HepG2 (cell line): ENCODE data around the gene INPP5E. TPM values are rescaled to one million over a fixed set of nuclear protein-coding genes. Genes with fewer than 3 reads are reported as not detected.

Experiments used
- CAMTA2 ChIP-seq: sonication (generic); formaldehyde crosslinking; IDR thresholded peaks from 2 replicates; pipeline ENCODE4 v1.4.0; 2020; ENCODE audit warnings: mild to moderate bottlenecking, missing genetic modification reagents, borderline replicate concordance
- HDAC2 ChIP-seq: sonication (generic); formaldehyde crosslinking; IDR thresholded peaks from 2 replicates; pipeline ENCODE4 v1.4.0; 2020; ENCODE audit warnings: missing genetic modification reagents
- KLF13 ChIP-seq: sonication (generic); formaldehyde crosslinking; IDR thresholded peaks from 2 replicates; pipeline ENCODE4 v1.4.0; 2020; ENCODE audit warnings: mild to moderate bottlenecking, missing genetic modification reagents
- MBD4 ChIP-seq: IDR thresholded peaks from 2 replicates; pipeline ENCODE4 v1.6.1; 2012; ENCODE audit warnings: low read length, inconsistent platforms, borderline replicate concordance
- NFYB ChIP-seq: sonication (generic); formaldehyde crosslinking; IDR thresholded peaks from 2 replicates; pipeline ENCODE4 v1.4.0; 2020; ENCODE audit warnings: missing genetic modification reagents
- PHF8 ChIP-seq: sonication (generic); formaldehyde crosslinking; IDR thresholded peaks from 2 replicates; pipeline ENCODE4 v1.5.0; 2020; ENCODE audit warnings: missing genetic modification reagents
- RFX3 ChIP-seq: IDR thresholded peaks from 2 replicates; pipeline ENCODE4 v1.6.1; 2016; ENCODE audit warnings: missing biosample characterization, missing genetic modification reagents
- TCF7 ChIP-seq: sonication (generic); IDR thresholded peaks from 2 replicates; pipeline ENCODE4 v1.6.1; 2016; ENCODE audit warnings: antibody characterized with exemption, low read depth
- ZBTB40 ChIP-seq, 2 experiments: fragments of 450-650 bp in 1 of 2; sonication (generic) in 1 of 2; formaldehyde crosslinking in 1 of 2; IDR thresholded peaks; 2 replicates each; pipeline versions ENCODE4 v1.6.1 to v1.8.0; 2016 to 2022; ENCODE audit warnings: antibody characterized with exemption in 1 of 2, mild to moderate bottlenecking in 1 of 2, missing genetic modification reagents in 1 of 2
- ZFP41 ChIP-seq: sonication (generic); formaldehyde crosslinking; IDR thresholded peaks from 2 replicates; pipeline ENCODE4 v1.4.0; 2020; ENCODE audit warnings: mild to moderate bottlenecking, missing genetic modification reagents, borderline replicate concordance
- ZNF282 ChIP-seq: fragments of 450-650 bp; IDR thresholded peaks from 2 replicates; pipeline ENCODE4 v1.6.1; 2018; ENCODE audit not compliant: partially characterized antibody
- ZNF644 ChIP-seq: IDR thresholded peaks from 2 replicates; pipeline ENCODE4 v1.6.1; 2016; ENCODE audit warnings: low read depth
- ZNF709 ChIP-seq: sonication (generic); formaldehyde crosslinking; IDR thresholded peaks from 2 replicates; pipeline ENCODE4 v1.5.0; 2020; ENCODE audit warnings: mild to moderate bottlenecking, missing genetic modification reagents
- polyA plus RNA-seq, 8 experiments: library from polyadenylated mRNA; depleted of rRNA in 3 of 8; stranded (reverse) in 7 of 8; unstranded in 1 of 8; fragments of >200 nt; fragmentation: Illumina TruSeq in 4 of 8; extraction: Trizol in 4 of 8; gene quantifications; 2 replicates each; pipeline versions ENCODE4 v1.2.1 to v1.2.3, GENCODE V29; 2011 to 2016; ENCODE audit warnings: low read depth in 4 of 8, missing spikeins in 1 of 8, mixed read lengths in 1 of 8; ENCODE audit not compliant: insufficient read depth in 1 of 8
- total RNA-seq, 5 experiments: library from RNA; depleted of rRNA; stranded (reverse); fragments of >200 nt; fragmentation: Illumina TruSeq; extraction: Trizol; gene quantifications; 2 replicates each; pipeline ENCODE4 v1.2.3, GENCODE V29; 2016; ENCODE audit warnings: low read depth in 1 of 5
- TF ChIP-seq, protein P1 (sequence below): sonication (generic); formaldehyde crosslinking; IDR thresholded peaks from 2 replicates; pipeline ENCODE4 v1.9.0; 2021; ENCODE audit warnings: missing genetic modification reagents, mild to moderate bottlenecking, borderline replicate concordance
- TF ChIP-seq, protein P2 (sequence below): sonication (generic); formaldehyde crosslinking; IDR thresholded peaks from 2 replicates; pipeline ENCODE4 v1.5.0; 2020; ENCODE audit warnings: mild to moderate bottlenecking, missing genetic modification reagents, borderline replicate concordance

INPP5E gene
- total and polyA plus RNA-seq, 2 of the 13 experiments (the other 11 are each of a cell fraction or from before 2014, with no cell fraction given): 5.5 TPM

DNA sequence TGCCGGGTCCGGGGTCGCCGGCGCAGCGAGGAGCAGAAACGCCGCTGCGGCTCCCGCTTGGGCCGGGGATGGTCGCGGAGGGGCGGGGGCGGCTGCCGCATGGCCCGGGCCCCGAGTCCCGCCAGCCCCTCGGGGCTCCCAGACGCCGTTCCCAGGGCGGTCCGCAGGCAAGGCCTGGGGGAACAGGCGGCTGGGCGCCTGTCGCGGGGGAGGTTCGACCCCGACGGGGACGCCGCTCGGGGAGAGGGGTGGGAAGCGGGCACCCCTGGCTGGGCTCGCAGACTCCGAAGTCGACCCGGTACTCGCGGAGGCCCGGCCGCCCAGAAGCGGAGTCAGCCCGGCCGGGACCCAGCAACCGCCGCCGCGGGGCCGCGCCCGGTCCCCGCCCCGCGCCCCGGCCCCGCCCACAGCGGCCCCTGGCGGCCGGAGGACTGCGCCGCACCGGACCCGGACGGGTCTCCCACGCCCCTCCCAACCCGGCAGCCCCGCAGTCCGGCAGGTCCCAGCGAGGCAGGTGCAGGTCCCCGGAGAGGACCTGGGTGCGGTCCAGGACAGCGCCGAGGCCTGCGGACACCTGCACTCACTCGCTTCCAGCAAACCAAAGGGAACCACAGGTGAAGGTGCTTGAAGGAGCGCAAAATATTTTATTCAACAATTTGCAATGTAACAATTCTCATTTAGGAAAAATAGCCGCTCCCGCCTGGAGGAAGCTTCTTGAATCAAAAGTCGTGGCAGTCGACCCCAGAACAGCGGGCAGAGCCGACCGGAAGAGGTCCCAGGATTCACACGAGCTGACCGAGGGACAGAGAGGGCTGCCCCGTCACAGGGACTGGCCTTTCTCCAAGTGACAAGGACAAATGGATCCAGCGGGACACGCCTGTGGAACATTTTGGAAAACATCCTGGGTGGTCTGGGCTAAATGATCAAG, at the start of gene INPP5E (continued):
- TF ChIP-seq ZBTB40 (IDR thresholded peaks at IDR 0.05): no peak
- no peak for TF ChIP-seq ZBTB40 (CRISPR knock-in tag; IDR thresholded peaks at IDR 0.05)
- no peak for TF ChIP-seq ZNF644 (CRISPR knock-in tag)
- no peak for TF ChIP-seq ZNF282
- TF ChIP-seq ZFP41 (CRISPR knock-in tag): no peak
- TF ChIP-seq, protein P1, sequence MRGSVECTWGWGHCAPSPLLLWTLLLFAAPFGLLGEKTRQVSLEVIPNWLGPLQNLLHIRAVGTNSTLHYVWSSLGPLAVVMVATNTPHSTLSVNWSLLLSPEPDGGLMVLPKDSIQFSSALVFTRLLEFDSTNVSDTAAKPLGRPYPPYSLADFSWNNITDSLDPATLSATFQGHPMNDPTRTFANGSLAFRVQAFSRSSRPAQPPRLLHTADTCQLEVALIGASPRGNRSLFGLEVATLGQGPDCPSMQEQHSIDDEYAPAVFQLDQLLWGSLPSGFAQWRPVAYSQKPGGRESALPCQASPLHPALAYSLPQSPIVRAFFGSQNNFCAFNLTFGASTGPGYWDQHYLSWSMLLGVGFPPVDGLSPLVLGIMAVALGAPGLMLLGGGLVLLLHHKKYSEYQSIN (CRISPR knock-in tag): no peak
- TF ChIP-seq, protein P2, sequence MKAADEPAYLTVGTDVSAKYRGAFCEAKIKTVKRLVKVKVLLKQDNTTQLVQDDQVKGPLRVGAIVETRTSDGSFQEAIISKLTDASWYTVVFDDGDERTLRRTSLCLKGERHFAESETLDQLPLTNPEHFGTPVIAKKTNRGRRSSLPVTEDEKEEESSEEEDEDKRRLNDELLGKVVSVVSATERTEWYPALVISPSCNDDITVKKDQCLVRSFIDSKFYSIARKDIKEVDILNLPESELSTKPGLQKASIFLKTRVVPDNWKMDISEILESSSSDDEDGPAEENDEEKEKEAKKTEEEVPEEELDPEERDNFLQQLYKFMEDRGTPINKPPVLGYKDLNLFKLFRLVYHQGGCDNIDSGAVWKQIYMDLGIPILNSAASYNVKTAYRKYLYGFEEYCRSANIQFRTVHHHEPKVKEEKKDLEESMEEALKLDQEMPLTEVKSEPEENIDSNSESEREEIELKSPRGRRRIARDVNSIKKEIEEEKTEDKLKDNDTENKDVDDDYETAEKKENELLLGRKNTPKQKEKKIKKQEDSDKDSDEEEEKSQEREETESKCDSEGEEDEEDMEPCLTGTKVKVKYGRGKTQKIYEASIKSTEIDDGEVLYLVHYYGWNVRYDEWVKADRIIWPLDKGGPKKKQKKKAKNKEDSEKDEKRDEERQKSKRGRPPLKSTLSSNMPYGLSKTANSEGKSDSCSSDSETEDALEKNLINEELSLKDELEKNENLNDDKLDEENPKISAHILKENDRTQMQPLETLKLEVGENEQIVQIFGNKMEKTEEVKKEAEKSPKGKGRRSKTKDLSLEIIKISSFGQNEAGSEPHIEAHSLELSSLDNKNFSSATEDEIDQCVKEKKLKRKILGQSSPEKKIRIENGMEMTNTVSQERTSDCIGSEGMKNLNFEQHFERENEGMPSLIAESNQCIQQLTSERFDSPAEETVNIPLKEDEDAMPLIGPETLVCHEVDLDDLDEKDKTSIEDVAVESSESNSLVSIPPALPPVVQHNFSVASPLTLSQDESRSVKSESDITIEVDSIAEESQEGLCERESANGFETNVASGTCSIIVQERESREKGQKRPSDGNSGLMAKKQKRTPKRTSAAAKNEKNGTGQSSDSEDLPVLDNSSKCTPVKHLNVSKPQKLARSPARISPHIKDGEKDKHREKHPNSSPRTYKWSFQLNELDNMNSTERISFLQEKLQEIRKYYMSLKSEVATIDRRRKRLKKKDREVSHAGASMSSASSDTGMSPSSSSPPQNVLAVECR (CRISPR knock-in tag): peak; percentile 17; the same call in 1 of the 2 replicates
- peak; percentile 84 for TF ChIP-seq PHF8 (CRISPR knock-in tag)
- TF ChIP-seq RFX3 (CRISPR knock-in tag): no peak
- TF ChIP-seq ZNF709 (CRISPR knock-in tag): no peak
- no peak for TF ChIP-seq KLF13 (CRISPR knock-in tag)
- no peak for TF ChIP-seq CAMTA2 (CRISPR knock-in tag)
- no peak for TF ChIP-seq TCF7
- TF ChIP-seq NFYB (CRISPR knock-in tag): no peak
- TF ChIP-seq HDAC2 (CRISPR knock-in tag): no peak
- no peak for TF ChIP-seq MBD4
